Neural progenitor cell (in vitro differentiated cells): Measurements from ENCODE around the gene EOMES. TPM values are rescaled to one million over a fixed set of nuclear protein-coding genes. Genes with fewer than 3 reads are reported as not detected.

ENCODE experiments used
- DNase-seq: peaks from one replicate; pipeline ENCODE4 v3.0.0-alpha.2; 2016; ENCODE audit warnings: low spot score
- H2AFZ ChIP-seq: fragments of 200-600 bp; sonication (generic); replicated peaks from 2 replicates; pipeline ENCODE4 v1.6.1; 2016; ENCODE audit warnings: antibody characterized with exemption
- H3F3A ChIP-seq: fragments of 200-600 bp; sonication (generic); 2 replicates; pipeline ENCODE4 v1.6.1; 2016; ENCODE audit warnings: antibody characterized with exemption, low read depth
- H3K27ac ChIP-seq: fragments of 200-600 bp; sonication (generic); 2 replicates; pipeline ENCODE4 v1.5.1; 2016; ENCODE audit warnings: mild to moderate bottlenecking
- H3K27me3 ChIP-seq: fragments of 200-600 bp; sonication (generic); 2 replicates; pipeline ENCODE4 v1.6.1; 2016; ENCODE audit warnings: mild to moderate bottlenecking, moderate library complexity
- H3K36me3 ChIP-seq: fragments of 200-600 bp; sonication (generic); 2 replicates; pipeline ENCODE4 v1.5.1; 2016
- H3K4me1 ChIP-seq: fragments of 200-600 bp; sonication (generic); 2 replicates; pipeline ENCODE4 v1.6.1; 2016; ENCODE audit warnings: mixed run types
- H3K4me2 ChIP-seq: fragments of 200-600 bp; sonication (generic); 2 replicates; pipeline ENCODE4 v1.6.1; 2016
- H3K4me3 ChIP-seq: fragments of 200-600 bp; sonication (generic); 2 replicates; pipeline ENCODE4 v1.5.1; 2016
- H3K79me2 ChIP-seq: fragments of 200-600 bp; sonication (generic); 2 replicates; pipeline ENCODE4 v1.6.1; 2016; ENCODE audit warnings: low read depth
- H3K9ac ChIP-seq: fragments of 200-600 bp; sonication (generic); 2 replicates; pipeline ENCODE4 v1.6.1; 2016
- H3K9me3 ChIP-seq: fragments of 200-600 bp; sonication (generic); 2 replicates; pipeline ENCODE4 v1.5.1; 2016; ENCODE audit warnings: low read depth
- H4K20me1 ChIP-seq: fragments of 200-600 bp; sonication (generic); 2 replicates; pipeline ENCODE4 v1.6.1; 2016; ENCODE audit warnings: low read depth
- H3K27ac Mint-ChIP-seq: 3 replicates; pipeline ENCODE4 v1.8.0; 2021; ENCODE audit warnings: mixed read lengths
- H3K27me3 Mint-ChIP-seq: 2 replicates; pipeline ENCODE4 v1.8.0; 2022; ENCODE audit warnings: low read depth, mild to moderate bottlenecking, inconsistent platforms, moderate library complexity, mixed read lengths; ENCODE audit not compliant: insufficient read depth
- H3K36me3 Mint-ChIP-seq: 3 replicates; pipeline ENCODE4 v1.8.0; 2021; ENCODE audit warnings: mixed read lengths
- H3K4me1 Mint-ChIP-seq: 3 replicates; pipeline ENCODE4 v1.8.0; 2021; ENCODE audit warnings: mixed read lengths
- H3K4me3 Mint-ChIP-seq: 3 replicates; pipeline ENCODE4 v1.8.0; 2021; ENCODE audit warnings: mild to moderate bottlenecking, moderate library complexity, mixed read lengths
- H3K9me3 Mint-ChIP-seq: 3 replicates; pipeline ENCODE4 v1.8.0; 2020; ENCODE audit warnings: mixed read lengths
- CTCF ChIP-seq: fragments of 200-600 bp; sonication (generic); IDR thresholded peaks from 2 replicates; pipeline ENCODE4 v1.5.1; 2017; ENCODE audit warnings: antibody characterized with exemption, mild to moderate bottlenecking
- EZH2 ChIP-seq: fragments of 200-600 bp; sonication (generic); IDR thresholded peaks from 2 replicates; pipeline ENCODE4 v1.6.1; 2017; ENCODE audit warnings: antibody characterized with exemption, mild to moderate bottlenecking, moderate library complexity
- EZH2phosphoT487 ChIP-seq: fragments of 200-600 bp; sonication (generic); IDR thresholded peaks from 2 replicates; pipeline ENCODE4 v1.6.1; 2017; ENCODE audit warnings: antibody characterized with exemption
- total RNA-seq: library from RNA; depleted of rRNA; stranded (reverse); fragments of >200 nt; gene quantifications from 2 replicates; pipeline ENCODE4 v1.2.3, GENCODE V29; 2015; ENCODE audit warnings: low replicate concordance

EOMES gene
- total RNA-seq, 1 donor from 2014 or later = not detected

- no peak overlapping the region for H3K4me3 Mint-ChIP-seq
Measured at GRCh38 chr3:27726240-27726639, 4.1 kb upstream of the EOMES start.

GRCh38 chr3:27724459-27725197 lies 2.5 kb upstream of the EOMES start:
- H3K36me3 ChIP-seq = no peaks in the 10 kb centered on the region
- H3K4me2 ChIP-seq = no peak overlapping the region
- no peak overlapping the region for H3K27ac ChIP-seq
- Mint-ChIP-seq H3K4me3 (peak overlapping the region; percentile 67), H3K36me3 (no peaks in the 10 kb centered on the region), H3K9me3 (peaks cover 2% of the 10 kb centered on the region), H3K4me1 (peaks cover 56% of the 10 kb centered on the region), H3K27me3 (peaks cover 88% of the 10 kb centered on the region), H3K27ac (no peak overlapping the region)
- H4K20me1 ChIP-seq = peaks cover 96% of the 10 kb centered on the region
- no peak overlapping the region for H2AFZ ChIP-seq
- H3K79me2 ChIP-seq = no peaks in the 10 kb centered on the region
- DNase-seq = peak; percentile 60
- H3F3A ChIP-seq = peaks cover 49% of the 10 kb centered on the region
- H3K4me3 ChIP-seq = no peak overlapping the region
- H3K27me3 ChIP-seq = peaks cover 100% of the 10 kb centered on the region
- H3K4me1 ChIP-seq = peaks cover 45% of the 10 kb centered on the region
- no peaks in the 10 kb centered on the region for H3K9me3 ChIP-seq
- no peak overlapping the region for H3K9ac ChIP-seq
- TF ChIP-seq CTCF (no peak), EZH2phosphoT487 (peak; percentile 64), EZH2 (peak; percentile 92)

More at GRCh38 chr3:27726240-27726639, 4.1 kb upstream of the EOMES start:
- peaks cover 100% of the 10 kb centered on the region for H3K27me3 ChIP-seq
- no peaks in the 10 kb centered on the region for H3K79me2 ChIP-seq
- Mint-ChIP-seq H3K9me3 (no peaks in the 10 kb centered on the region), H3K27me3 (peaks cover 87% of the 10 kb centered on the region), H3K4me1 (peaks cover 64% of the 10 kb centered on the region), H3K27ac (no peak overlapping the region), H3K36me3 (no peaks in the 10 kb centered on the region)
- no peaks in the 10 kb centered on the region for H3K9me3 ChIP-seq
- no peak overlapping the region for H3K4me2 ChIP-seq
- no peak for DNase-seq
- H3K4me1 ChIP-seq = peaks cover 52% of the 10 kb centered on the region
- no peak overlapping the region for H2AFZ ChIP-seq
- H3K36me3 ChIP-seq = no peaks in the 10 kb centered on the region
- H4K20me1 ChIP-seq = peaks cover 96% of the 10 kb centered on the region
- no peak overlapping the region for H3K4me3 ChIP-seq
- H3K9ac ChIP-seq = no peak overlapping the region
- H3K27ac ChIP-seq = no peak overlapping the region
- no peak for TF ChIP-seq CTCF
- TF ChIP-seq EZH2 = no peak
- no peak for TF ChIP-seq EZH2phosphoT487
- H3F3A ChIP-seq = peaks cover 64% of the 10 kb centered on the region

- H3K4me1 Mint-ChIP-seq = peaks cover 49% of the 10 kb centered on the region
- H3K9ac ChIP-seq = no peak overlapping the region
Measured at GRCh38 chr3:27723815-27724458, 1.8 kb upstream of the EOMES start.

More at GRCh38 chr3:27723815-27724458, 1.8 kb upstream of the EOMES start:
- H3K4me3 Mint-ChIP-seq = peak overlapping the region; percentile 71
- Histone ChIP-seq H3F3A (peaks cover 42% of the 10 kb centered on the region), H3K36me3 (no peaks in the 10 kb centered on the region), H3K4me2 (peak overlapping the region; percentile 2), H3K4me1 (peaks cover 38% of the 10 kb centered on the region), H3K27ac (no peak overlapping the region), H4K20me1 (peaks cover 96% of the 10 kb centered on the region), H3K4me3 (no peak overlapping the region), H2AFZ (no peak overlapping the region), H3K27me3 (peaks cover 100% of the 10 kb centered on the region), H3K9me3 (no peaks in the 10 kb centered on the region), H3K79me2 (no peaks in the 10 kb centered on the region)
- H3K36me3 Mint-ChIP-seq = no peaks in the 10 kb centered on the region
- TF ChIP-seq EZH2 (peak; percentile 93), EZH2phosphoT487 (peak; percentile 78), CTCF (no peak)
- DNase-seq = peak; percentile 39
- no peak overlapping the region for H3K27ac Mint-ChIP-seq
- peaks cover 8% of the 10 kb centered on the region for H3K9me3 Mint-ChIP-seq
- H3K27me3 Mint-ChIP-seq = peaks cover 88% of the 10 kb centered on the region
